ENCODE results near the gene PEX12. TPM values are rescaled to one million over a fixed set of nuclear protein-coding genes. Genes with fewer than 3 reads are reported as not detected.
"Not testable (repeated sequence)": the region's sequence is repeated elsewhere in the genome, so short reads cannot be mapped to it uniquely, and the experiment has no call there.

The PEX12 gene
- total RNA-seq, 2 experiments from 2014 or later = 3.8 to 4.5 TPM

DNA sequence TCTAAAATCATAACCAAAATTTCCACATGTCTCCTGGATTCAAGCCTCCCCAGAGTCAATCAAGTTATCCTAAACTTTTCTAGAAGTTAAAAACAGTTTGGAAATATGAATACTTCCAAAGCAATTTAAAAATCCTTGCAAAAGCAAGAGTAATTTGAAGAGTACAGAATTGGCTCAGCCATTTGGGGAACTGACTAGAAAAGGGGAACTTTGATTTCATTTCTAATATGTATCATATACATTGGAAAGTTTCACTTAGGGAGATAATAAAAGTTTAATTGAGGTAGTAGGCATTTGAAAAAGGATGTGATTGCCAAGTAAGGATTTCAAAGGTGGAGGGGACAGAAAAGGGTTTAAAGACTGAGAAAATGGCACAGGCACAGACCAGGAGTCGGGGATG lies 31.9 kb downstream of the PEX12 start:
- H3K4me1 Mint-ChIP-seq = peaks cover 23% of the 10 kb centered on the region
- DNase-seq = no peak
- POLR2A ChIA-PET = interaction anchor here (1.0 to 1.7 kb wide), 3 partner anchors 9 to 40 kb away, joined by 3 to 5 read pairs (median 5); partner anchors contain the start of genes AP2B1, PEX12 and SLFN12L
- peaks cover 13% of the 10 kb centered on the region for H3K36me3 Mint-ChIP-seq (ENCODE audit: low read depth)
- H3K9me3 Mint-ChIP-seq = peaks cover 4% of the 10 kb centered on the region
- CTCF ChIA-PET = no interaction called here
- H3K4me3 Mint-ChIP-seq = no peak overlapping the region
- no peak overlapping the region for H3K27ac Mint-ChIP-seq
- peaks cover 3% of the 10 kb centered on the region for H3K27me3 Mint-ChIP-seq

DNA sequence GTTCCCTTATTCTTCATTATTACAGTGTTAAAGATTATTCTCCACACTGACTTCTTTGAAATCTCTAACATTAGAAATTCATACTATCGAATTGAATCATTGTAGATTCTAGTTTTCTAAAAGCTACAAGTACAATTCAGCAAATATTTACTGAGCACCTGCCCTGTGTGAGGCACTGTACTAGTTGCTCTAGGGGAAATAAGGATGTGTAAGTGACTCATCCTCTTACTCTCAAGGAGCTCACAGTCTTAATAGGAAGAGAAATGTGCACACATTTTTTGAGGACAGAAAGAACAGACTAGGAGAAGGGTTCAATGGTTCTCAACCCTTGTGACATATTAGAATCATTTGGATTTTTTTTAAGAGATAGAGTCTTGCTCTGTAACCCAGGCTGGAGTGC lies 33.2 kb downstream of the PEX12 start:
- ChIA-PET CTCF (interaction anchor here (0.8 to 1.3 kb wide), 2 partner anchors 9 to 10 kb away, joined by 3 read pairs; no protein-coding TSS in a partner anchor), POLR2A (interaction anchor here (1.0 to 2.3 kb wide), 3 partner anchors 10 to 171 kb away, joined by 3 to 7 read pairs (median 3); partner anchors contain the start of gene PEX12)
- H3K4me1 Mint-ChIP-seq = peaks cover 32% of the 10 kb centered on the region
- peaks cover 3% of the 10 kb centered on the region for H3K27me3 Mint-ChIP-seq
- no peak overlapping the region for H3K27ac Mint-ChIP-seq
- no peak overlapping the region for H3K4me3 Mint-ChIP-seq
- H3K36me3 Mint-ChIP-seq (ENCODE audit: low read depth) = peaks cover 16% of the 10 kb centered on the region
- H3K9me3 Mint-ChIP-seq = peaks cover 4% of the 10 kb centered on the region
- no peak for DNase-seq

DNA sequence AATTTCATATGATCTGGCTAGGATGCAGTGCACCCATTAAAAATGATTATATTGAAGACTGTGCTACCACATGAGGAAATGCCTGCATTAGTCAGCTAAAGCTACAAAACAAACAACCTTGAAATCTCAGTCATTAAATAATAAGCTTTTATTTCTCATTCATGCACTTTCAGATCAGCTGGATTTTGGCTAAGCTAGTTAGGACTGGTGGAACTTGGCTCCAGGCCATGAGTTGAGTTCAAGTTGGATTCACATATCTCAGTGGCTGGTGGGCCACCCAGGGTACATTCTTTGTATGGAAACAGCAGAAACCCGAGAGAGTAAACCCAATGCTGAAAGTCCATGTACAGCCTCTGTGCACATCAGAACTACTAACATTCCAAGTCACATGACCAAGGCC lies 34.5 kb downstream of the PEX12 start:
- peaks cover 4% of the 10 kb centered on the region for H3K9me3 Mint-ChIP-seq
- ChIA-PET POLR2A (interaction anchor here (2.3 to 5.0 kb wide), 4 partner anchors 9 to 300 kb away, joined by 7 to 47 read pairs (median 13); partner anchors contain the start of genes AP2B1, PEX12 and SLFN5), CTCF (interaction anchor here (0.6 to 1.1 kb wide), 4 partner anchors 26 to 301 kb away, joined by 3 to 4 read pairs (median 3); partner anchors contain the start of genes PEX12 and SLFN5)
- DNase-seq = no peak
- H3K4me1 Mint-ChIP-seq = peaks cover 45% of the 10 kb centered on the region
- peaks cover 16% of the 10 kb centered on the region for H3K36me3 Mint-ChIP-seq (ENCODE audit: low read depth)
- H3K27ac Mint-ChIP-seq = no peak overlapping the region
- no peak overlapping the region for H3K4me3 Mint-ChIP-seq
- peaks cover 3% of the 10 kb centered on the region for H3K27me3 Mint-ChIP-seq

DNA sequence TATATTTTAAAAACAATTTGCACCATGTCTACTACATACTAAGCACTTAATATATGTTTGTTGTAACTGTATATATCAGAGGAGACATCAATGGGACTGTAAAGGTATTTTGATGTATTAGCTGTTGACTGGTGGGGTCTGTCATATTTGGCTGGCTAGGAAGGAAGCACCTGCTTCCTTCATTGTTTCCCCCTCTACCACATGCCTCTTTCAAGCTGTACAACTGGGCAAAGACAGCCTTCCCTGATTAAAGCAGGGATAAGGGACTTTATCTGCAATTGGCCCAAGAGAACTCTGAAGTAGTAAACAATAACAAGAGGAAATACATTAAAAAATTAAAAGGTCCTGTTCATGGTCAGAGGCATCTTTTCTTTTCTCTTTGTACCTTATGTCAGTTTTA lies 35.4 kb downstream of the PEX12 start:
- ChIA-PET POLR2A (interaction anchor here (1.1 to 5.0 kb wide), 8 partner anchors 8 to 329 kb away, joined by 3 to 47 read pairs (median 10); partner anchors contain the start of genes AP2B1, PEX12, SLFN11 and SLFN5), CTCF (interaction anchor here (1.0 to 1.6 kb wide), 4 partner anchors 36 to 300 kb away, joined by 3 to 5 read pairs (median 3); partner anchors contain the start of genes PEX12 and SLFN5)
- H3K9me3 Mint-ChIP-seq = peaks cover 4% of the 10 kb centered on the region
- no peak for DNase-seq
- H3K27me3 Mint-ChIP-seq = peaks cover 3% of the 10 kb centered on the region
- peaks cover 16% of the 10 kb centered on the region for H3K36me3 Mint-ChIP-seq (ENCODE audit: low read depth)
- H3K27ac Mint-ChIP-seq = no peak overlapping the region
- no peak overlapping the region for H3K4me3 Mint-ChIP-seq
- H3K4me1 Mint-ChIP-seq = peaks cover 53% of the 10 kb centered on the region

DNA sequence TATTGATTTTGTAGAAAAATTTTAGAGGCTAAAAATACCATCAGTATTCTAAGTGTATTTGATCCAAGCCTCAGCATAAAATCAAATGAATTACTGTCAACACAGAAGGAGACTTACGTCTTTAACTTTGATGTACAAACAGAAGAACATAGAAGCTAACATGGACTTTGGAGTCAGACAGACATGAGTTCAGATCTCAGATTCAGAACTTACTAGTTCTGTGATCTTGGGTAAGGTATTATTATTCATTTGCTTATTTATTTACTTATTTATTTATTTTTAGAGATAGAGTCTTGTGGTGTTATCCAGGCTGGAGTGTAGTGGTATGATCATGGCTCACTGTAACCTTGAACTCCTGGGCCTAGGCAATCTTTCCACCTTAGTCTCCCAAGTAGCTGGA lies 36.9 kb downstream of the PEX12 start:
- peaks cover under 1% of the 10 kb centered on the region for H3K27me3 Mint-ChIP-seq
- H3K4me1 Mint-ChIP-seq = peaks cover 53% of the 10 kb centered on the region
- POLR2A ChIA-PET = interaction anchor here (1.5 to 9.3 kb wide), 10 partner anchors 10 to 328 kb away, joined by 3 to 141 read pairs (median 10); partner anchors contain the start of genes AP2B1, PEX12, SLFN11 and SLFN5

DNA sequence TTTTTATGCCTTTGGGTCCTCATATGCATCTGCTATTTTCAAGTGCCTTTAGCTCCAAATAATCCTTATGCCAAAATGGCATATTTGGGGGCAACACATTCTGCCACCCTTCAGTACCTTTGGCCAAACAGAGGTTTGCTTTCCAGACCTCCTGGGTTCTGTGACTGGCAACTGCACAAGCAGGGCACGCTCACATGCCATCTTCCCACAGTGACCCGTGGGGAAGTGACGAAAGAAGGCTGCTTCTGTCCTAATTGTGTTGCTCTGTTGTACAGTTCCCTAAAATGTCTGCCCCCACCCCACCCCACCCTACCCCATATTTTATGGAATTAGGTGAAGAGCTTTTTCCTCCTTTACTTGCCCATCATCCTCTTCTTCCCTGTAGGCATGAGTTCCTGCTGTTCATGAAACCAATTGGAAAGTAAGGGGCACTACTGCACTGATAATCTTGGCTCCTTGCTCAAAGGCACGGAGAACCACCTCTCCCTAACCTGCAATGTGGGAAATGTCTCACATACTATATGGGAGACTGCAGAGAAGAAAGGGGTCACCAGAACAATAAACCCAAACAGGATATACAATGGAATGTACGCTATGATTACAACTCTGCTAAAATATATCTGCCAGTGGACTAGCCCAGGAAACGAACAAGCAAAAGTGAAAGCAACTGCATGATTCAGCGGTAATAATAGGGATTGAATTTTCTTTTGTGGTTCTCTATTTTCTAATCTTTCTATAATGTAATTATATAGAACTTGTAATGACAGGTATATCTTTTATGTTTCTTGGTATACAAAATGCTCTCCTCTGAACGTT lies 37.6 kb downstream of the PEX12 start:
- Mint-ChIP-seq H3K27ac (peak overlapping the region; percentile 100), H3K4me3 (peak overlapping the region; percentile 86), H3K27me3 (no peaks in the 10 kb centered on the region), H3K36me3 (ENCODE audit: low read depth) (peaks cover 34% of the 10 kb centered on the region), H3K9me3 (peaks cover 4% of the 10 kb centered on the region), H3K4me1 (peaks cover 53% of the 10 kb centered on the region)
- CTCF ChIA-PET = interaction anchor here (1.0 to 1.6 kb wide), 5 partner anchors 13 to 328 kb away, joined by 3 to 6 read pairs (median 3); no protein-coding TSS in a partner anchor
- POLR2A ChIA-PET = interaction anchor here (0.9 to 9.3 kb wide), 14 partner anchors 10 to 328 kb away, joined by 3 to 328 read pairs (median 8); partner anchors contain the start of genes AP2B1, PEX12, SLFN11 and SLFN5
- DNase-seq = peak; percentile 69

More for the DNA sequence above, 36.9 kb downstream of the PEX12 start:
- no peak for DNase-seq
- peak overlapping the region; percentile 100 for H3K27ac Mint-ChIP-seq
- H3K36me3 Mint-ChIP-seq (ENCODE audit: low read depth) = peaks cover 27% of the 10 kb centered on the region
- H3K4me3 Mint-ChIP-seq = peak overlapping the region; percentile 86
- peaks cover 4% of the 10 kb centered on the region for H3K9me3 Mint-ChIP-seq
- CTCF ChIA-PET = interaction anchor here (0.5 to 1.6 kb wide), 5 partner anchors 13 to 301 kb away, joined by 3 to 6 read pairs (median 3); partner anchors contain the start of gene PEX12

DNA sequence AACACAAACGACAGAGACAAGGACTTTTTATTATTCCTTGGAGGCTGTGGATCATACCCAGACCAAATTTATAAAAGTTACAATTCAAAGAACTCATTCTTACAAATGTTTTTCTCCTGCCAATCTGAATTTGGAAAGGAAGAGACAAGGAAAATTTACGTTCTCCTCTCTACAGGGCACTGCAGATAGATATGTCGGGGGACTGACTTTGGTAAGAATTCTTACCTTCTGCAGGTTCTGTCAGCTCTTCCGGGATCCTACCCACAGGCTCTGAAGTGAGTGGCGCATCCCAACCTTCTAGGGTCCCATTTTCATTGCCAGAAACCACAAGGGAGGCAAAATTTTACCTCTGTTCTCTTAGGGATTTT lies 38.7 kb downstream of the PEX12 start:
- Mint-ChIP-seq H3K27ac (peak overlapping the region; percentile 100), H3K4me3 (peak overlapping the region; percentile 86), H3K4me1 (peaks cover 48% of the 10 kb centered on the region), H3K36me3 (ENCODE audit: low read depth) (peaks cover 37% of the 10 kb centered on the region), H3K27me3 (no peaks in the 10 kb centered on the region), H3K9me3 (no peaks in the 10 kb centered on the region)
- ChIA-PET CTCF (interaction anchor here (0.6 to 7.4 kb wide), 21 partner anchors 9 to 369 kb away, joined by 3 to 91 read pairs (median 3); partner anchors contain the start of genes SLFN11 and SLFN5), POLR2A (interaction anchor here (0.7 to 9.3 kb wide), 23 partner anchors 9 to 457 kb away, joined by 3 to 328 read pairs (median 5); partner anchors contain the start of genes AP2B1, NLE1, PEX12 and SLFN11)
- no peak for DNase-seq

DNA sequence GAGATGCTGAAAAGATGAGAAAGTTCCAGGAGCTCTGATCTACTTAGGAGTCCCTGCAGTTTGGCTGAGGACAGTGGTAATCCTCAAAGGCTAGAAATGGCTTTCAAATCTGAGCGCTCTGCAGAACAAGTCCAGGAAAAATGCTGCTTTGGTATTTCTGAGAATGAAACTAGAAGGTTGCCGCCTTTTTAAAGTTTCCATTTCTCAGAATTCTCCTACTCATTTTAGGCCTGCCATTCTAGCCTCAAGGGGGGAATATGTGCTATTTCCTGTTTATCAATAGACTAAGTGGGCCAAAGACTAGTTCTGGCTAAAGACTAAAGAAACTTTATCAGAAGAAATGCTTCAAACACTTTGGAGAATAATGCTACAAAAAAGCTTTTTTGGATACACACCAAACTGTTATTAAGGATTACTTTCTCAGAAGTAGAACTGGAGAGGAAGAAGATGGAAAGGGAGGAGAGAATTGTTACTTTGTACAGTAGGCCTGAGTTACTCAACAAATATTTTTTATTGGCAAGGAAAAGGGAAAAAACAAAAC lies 40.7 kb downstream of the PEX12 start, which contains the start of gene SLFN12L:
TSS of gene SLFN12L (minus strand) at position 78 of the 541 bp plus-strand sequence. CDS start 15,314 bp downstream, outside the sequence.
- POLR2A ChIA-PET = interaction anchor here (0.6 to 9.3 kb wide), 36 partner anchors 9 to 457 kb away, joined by 3 to 328 read pairs (median 6); partner anchors contain the start of genes AP2B1, NLE1, PEX12 and SLFN11

DNA sequence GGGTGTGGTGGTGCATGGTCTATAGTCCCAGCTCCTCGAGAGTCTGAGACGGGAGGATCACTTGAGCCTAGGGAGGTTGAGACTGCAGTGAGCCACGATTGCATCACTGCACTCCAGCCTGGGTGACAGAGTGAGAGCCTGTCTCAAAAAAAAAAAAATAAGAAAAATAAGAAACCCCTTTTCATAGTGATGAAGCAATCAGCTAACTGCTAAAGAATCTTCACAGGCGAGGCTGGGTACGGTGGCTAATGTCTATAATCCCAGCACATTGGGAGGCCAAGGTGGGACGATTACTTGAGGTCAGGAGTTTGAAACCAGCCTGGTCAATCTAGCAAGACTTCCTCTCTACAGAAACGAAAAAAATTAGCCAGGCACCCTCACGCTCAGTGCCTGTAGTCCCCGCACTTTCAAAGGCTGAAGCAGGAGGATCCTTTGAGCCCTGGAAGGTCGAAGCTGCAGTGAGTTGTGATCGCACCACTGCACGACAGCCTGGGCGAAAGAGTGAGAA lies 41.7 kb downstream of the PEX12 start:
- Mint-ChIP-seq H3K4me3 (peak overlapping the region; percentile 86), H3K4me1 (peaks cover 46% of the 10 kb centered on the region), H3K9me3 (no peaks in the 10 kb centered on the region), H3K27me3 (no peaks in the 10 kb centered on the region), H3K27ac (peak overlapping the region; percentile 100), H3K36me3 (ENCODE audit: low read depth) (peaks cover 53% of the 10 kb centered on the region)
- peak; percentile 45 for DNase-seq
- ChIA-PET CTCF (interaction anchor here (1.1 to 7.4 kb wide), 9 partner anchors 13 to 323 kb away, joined by 3 to 91 read pairs (median 5); partner anchors contain the start of genes PEX12, SLFN5 and TAF15), POLR2A (interaction anchor here (0.6 to 9.3 kb wide), 40 partner anchors 10 to 1054 kb away, joined by 3 to 328 read pairs (median 5); partner anchors contain the start of genes AP2B1, LIG3, NLE1 and PEX12)

More for the DNA sequence above, 40.7 kb downstream of the PEX12 start, which contains the start of gene SLFN12L:
- CTCF ChIA-PET = interaction anchor here (0.9 to 7.4 kb wide), 9 partner anchors 14 to 365 kb away, joined by 3 to 91 read pairs (median 5); partner anchors contain the start of gene PEX12
- H3K4me3 Mint-ChIP-seq = peak within 1 kb of the TSS; percentile 86
- no peaks in the 10 kb centered on the region for H3K9me3 Mint-ChIP-seq
- H3K4me1 Mint-ChIP-seq = peaks cover 37% of the 10 kb centered on the region
- H3K27me3 Mint-ChIP-seq = no peaks in the 10 kb centered on the region
- DNase-seq = peak; percentile 58
- peak within 1 kb of the TSS; percentile 100 for H3K27ac Mint-ChIP-seq
- peaks cover 44% of the 10 kb centered on the region for H3K36me3 Mint-ChIP-seq (ENCODE audit: low read depth)

DNA sequence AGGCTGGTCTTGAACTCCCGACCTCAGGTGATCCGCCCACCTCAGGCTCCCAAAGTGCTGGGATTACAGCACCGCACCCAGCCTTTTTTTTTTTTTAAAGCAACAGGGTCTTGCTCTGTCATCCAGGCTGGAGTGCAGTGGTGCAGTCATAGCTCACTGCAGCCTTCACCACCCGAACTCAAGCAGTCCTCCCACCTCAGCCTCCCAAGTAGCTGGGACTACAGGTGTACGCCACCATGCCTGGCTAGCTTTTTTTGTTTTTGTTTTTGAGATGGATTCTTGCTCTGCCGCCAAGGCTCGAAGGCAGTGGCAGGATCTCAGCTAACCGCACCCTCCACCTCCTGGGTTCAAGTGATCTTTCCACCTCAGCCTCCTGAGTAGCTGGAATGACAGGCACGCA lies 43.0 kb downstream of the PEX12 start:
- H3K36me3 Mint-ChIP-seq (ENCODE audit: low read depth) = peaks cover 60% of the 10 kb centered on the region
- not testable (repeated sequence) for H3K9me3 Mint-ChIP-seq, H3K27me3 Mint-ChIP-seq
- peak overlapping the region; percentile 86 for H3K4me3 Mint-ChIP-seq
- CTCF ChIA-PET = interaction anchor here (0.7 to 7.4 kb wide), 9 partner anchors 9 to 1158 kb away, joined by 3 to 91 read pairs (median 4); partner anchors contain the start of genes NLE1 and SLFN5
- H3K4me1 Mint-ChIP-seq = peaks cover 48% of the 10 kb centered on the region
- peak; percentile 31 for DNase-seq
- peak overlapping the region; percentile 100 for H3K27ac Mint-ChIP-seq
- POLR2A ChIA-PET = interaction anchor here (0.7 to 9.3 kb wide), 16 partner anchors 9 to 322 kb away, joined by 4 to 328 read pairs (median 41); partner anchors contain the start of genes AP2B1, PEX12, SLFN11 and SLFN5

DNA sequence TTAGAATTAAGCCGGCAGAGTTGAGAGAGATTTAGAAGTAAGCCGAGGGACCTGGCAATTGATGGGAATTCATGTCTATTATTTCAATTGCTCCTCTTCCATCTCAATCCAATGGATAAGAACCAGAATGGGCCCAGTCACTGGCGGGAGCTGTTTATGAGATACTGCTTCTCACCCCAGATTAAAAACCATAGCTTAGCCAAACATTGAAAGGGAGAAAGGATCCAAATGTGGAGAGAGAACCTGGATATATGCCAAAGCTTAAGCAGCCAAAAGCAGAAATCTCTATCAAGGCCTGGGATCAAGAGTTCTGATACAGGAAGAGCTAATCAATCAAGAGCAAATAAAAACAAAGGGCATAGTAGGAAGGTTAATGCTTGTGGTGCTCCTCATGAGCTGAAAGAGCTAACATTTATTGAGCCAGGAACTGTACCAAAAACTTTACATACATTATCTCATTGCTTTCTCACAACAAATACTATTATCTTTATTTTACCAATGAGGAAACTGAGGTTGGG lies 43.7 kb downstream of the PEX12 start:
- H3K4me1 Mint-ChIP-seq = peaks cover 46% of the 10 kb centered on the region
- peaks cover 66% of the 10 kb centered on the region for H3K36me3 Mint-ChIP-seq (ENCODE audit: low read depth)

More for the DNA sequence above, 43.7 kb downstream of the PEX12 start:
- no peak for DNase-seq
- peak overlapping the region; percentile 86 for H3K4me3 Mint-ChIP-seq
- H3K27ac Mint-ChIP-seq = peak overlapping the region; percentile 100
- no peaks in the 10 kb centered on the region for H3K27me3 Mint-ChIP-seq
- ChIA-PET POLR2A (interaction anchor here (0.7 to 9.3 kb wide), 16 partner anchors 9 to 511 kb away, joined by 3 to 328 read pairs (median 41); partner anchors contain the start of genes AP2B1, PEX12, SLFN11 and SLFN5), CTCF (interaction anchor here (1.2 to 7.4 kb wide), 13 partner anchors 8 to 393 kb away, joined by 3 to 91 read pairs (median 6); partner anchors contain the start of genes NLE1 and PEX12)
- H3K9me3 Mint-ChIP-seq = no peaks in the 10 kb centered on the region
